H9 (cell line): ENCODE data around the gene SPSB4. TPM values are rescaled to one million over a fixed set of nuclear protein-coding genes. Genes with fewer than 3 reads are reported as not detected.
A peak's percentile ranks its signal among the peaks of the same experiment; 100 is the strongest.

Experiments
- DNase-seq: peaks from one replicate; pipeline ENCODE4 v3.0.0-alpha.2; 2017
- H2AFZ ChIP-seq: one replicate; pipeline ENCODE4 v1.6.1; 2013; ENCODE audit warnings: mild to moderate bottlenecking, low read length, control low read depth, moderate library complexity
- H2AK5ac ChIP-seq: 2 replicates; pipeline ENCODE4 v1.6.1; 2013; ENCODE audit warnings: low read length, control low read depth, mixed read lengths; ENCODE audit not compliant: insufficient read length
- H2BK120ac ChIP-seq: one replicate; pipeline ENCODE4 v1.6.1; 2013; ENCODE audit warnings: low read depth, mild to moderate bottlenecking, low read length, control low read depth, inconsistent platforms; ENCODE audit not compliant: poor library complexity, severe bottlenecking
- H2BK12ac ChIP-seq: 2 replicates; pipeline ENCODE4 v1.6.1; 2013; ENCODE audit warnings: low read length, control low read depth, mixed read lengths, low read depth; ENCODE audit not compliant: insufficient read length
- H2BK15ac ChIP-seq: 2 replicates; pipeline ENCODE4 v1.6.1; 2013; ENCODE audit warnings: low read depth, low read length, control low read depth
- H2BK20ac ChIP-seq: one replicate; pipeline ENCODE4 v1.6.1; 2013; ENCODE audit warnings: low read depth, mild to moderate bottlenecking, low read length, control low read depth, inconsistent platforms; ENCODE audit not compliant: poor library complexity, severe bottlenecking
- H2BK5ac ChIP-seq: 2 replicates; pipeline ENCODE4 v1.6.1; 2013; ENCODE audit warnings: low read length, control low read depth, mixed read lengths; ENCODE audit not compliant: insufficient read length
- H3K14ac ChIP-seq: 2 replicates; pipeline ENCODE4 v1.6.1; 2013; ENCODE audit warnings: low read length, control low read depth; ENCODE audit not compliant: insufficient read depth
- H3K18ac ChIP-seq: 2 replicates; pipeline ENCODE4 v1.6.1; 2013; ENCODE audit warnings: low read depth, mild to moderate bottlenecking, mixed read lengths, low read length, control low read depth; ENCODE audit not compliant: insufficient read length
- H3K23ac ChIP-seq: 2 replicates; pipeline ENCODE4 v1.6.1; 2013; ENCODE audit warnings: low read length, control low read depth, mixed read lengths, low read depth; ENCODE audit not compliant: insufficient read length
- H3K23me2 ChIP-seq: 2 replicates; pipeline ENCODE4 v1.6.1; 2013; ENCODE audit warnings: low read depth, mild to moderate bottlenecking, mixed read lengths, low read length, control low read depth; ENCODE audit not compliant: insufficient read length, poor library complexity, severe bottlenecking
- H3K27ac ChIP-seq: 2 replicates; pipeline ENCODE4 v1.5.1; 2013; ENCODE audit warnings: low read length, control low read depth, mixed read lengths, low read depth; ENCODE audit not compliant: insufficient read length
- H3K27me3 ChIP-seq: 2 replicates; pipeline ENCODE4 v1.6.1; 2013; ENCODE audit warnings: low read length, control low read depth, inconsistent platforms; ENCODE audit not compliant: insufficient read depth
- H3K4ac ChIP-seq: 2 replicates; pipeline ENCODE4 v1.6.1; 2013; ENCODE audit warnings: low read depth, mild to moderate bottlenecking, control low read depth, inconsistent platforms, low read length, moderate library complexity
- H3K4me1 ChIP-seq: 2 replicates; pipeline ENCODE4 v1.6.1; 2013; ENCODE audit warnings: low read length, control low read depth, inconsistent platforms; ENCODE audit not compliant: insufficient read depth
- H3K4me2 ChIP-seq: 2 replicates; pipeline ENCODE4 v1.6.1; 2013; ENCODE audit warnings: low read length, control low read depth, mixed read lengths; ENCODE audit not compliant: insufficient read length, insufficient read depth
- H3K56ac ChIP-seq: 2 replicates; pipeline ENCODE4 v1.6.1; 2013; ENCODE audit warnings: low read depth, mild to moderate bottlenecking, mixed read lengths, low read length, control low read depth; ENCODE audit not compliant: insufficient read length
- H3K79me1 ChIP-seq: 2 replicates; pipeline ENCODE4 v1.6.1; 2013; ENCODE audit warnings: low read depth, mild to moderate bottlenecking, moderate library complexity, low read length, control low read depth, inconsistent platforms; ENCODE audit not compliant: insufficient read depth, poor library complexity, severe bottlenecking
- H3K79me2 ChIP-seq: 2 replicates; pipeline ENCODE4 v1.6.1; 2013; ENCODE audit warnings: low read length, control low read depth, inconsistent platforms; ENCODE audit not compliant: insufficient read depth
- H3K9ac ChIP-seq: 2 replicates; pipeline ENCODE4 v1.6.1; 2013; ENCODE audit warnings: low read length, control low read depth, mixed read lengths; ENCODE audit not compliant: insufficient read length; ENCODE audit errors: extremely low read depth
- H3K9me3 ChIP-seq: one replicate; pipeline ENCODE4 v1.6.1; 2013; ENCODE audit warnings: low read depth, low read length, inconsistent platforms; ENCODE audit not compliant: control insufficient read depth
- H3T11ph ChIP-seq: one replicate; pipeline ENCODE4 v1.6.1; 2013; ENCODE audit warnings: mild to moderate bottlenecking, low read length, control low read depth, inconsistent platforms
- H4K20me1 ChIP-seq: one replicate; pipeline ENCODE4 v1.6.1; 2013; ENCODE audit not compliant: control insufficient read depth, insufficient read length, insufficient read depth
- H4K5ac ChIP-seq: 2 replicates; pipeline ENCODE4 v1.6.1; 2013; ENCODE audit warnings: low read depth, mild to moderate bottlenecking, mixed read lengths, low read length, control low read depth; ENCODE audit not compliant: insufficient read length
- H4K8ac ChIP-seq: replicated peaks from 2 replicates; pipeline ENCODE4 v1.6.1; 2013; ENCODE audit warnings: low read length, control low read depth, mixed read lengths, low read depth; ENCODE audit not compliant: insufficient read length
- H4K91ac ChIP-seq: 2 replicates; pipeline ENCODE4 v1.6.1; 2013; ENCODE audit warnings: low read depth, mild to moderate bottlenecking, moderate library complexity, mixed read lengths, low read length, control low read depth; ENCODE audit not compliant: insufficient read length
- H3K27ac Mint-ChIP-seq, 3 experiments: 2 replicates in 2 of 3; 3 replicates in 1 of 3; pipeline ENCODE4 v1.8.0; 2020 to 2021; ENCODE audit warnings: mixed read lengths in 3 of 3, mild to moderate bottlenecking in 1 of 3, moderate library complexity in 1 of 3
- H3K27me3 Mint-ChIP-seq: 2 replicates; pipeline ENCODE4 v1.8.0; 2021; ENCODE audit warnings: low read depth, mild to moderate bottlenecking, moderate library complexity, mixed read lengths
- H3K36me3 Mint-ChIP-seq, 3 experiments: 2 replicates in 2 of 3; 3 replicates in 1 of 3; pipeline ENCODE4 v1.8.0; 2020 to 2021; ENCODE audit warnings: low read depth in 3 of 3, mixed read lengths in 3 of 3; ENCODE audit not compliant: insufficient read depth in 1 of 3
- H3K4me1 Mint-ChIP-seq, 2 experiments: 2 replicates each; pipeline ENCODE4 v1.8.0; 2020; ENCODE audit warnings: mixed read lengths in 2 of 2
- H3K4me3 Mint-ChIP-seq, 2 experiments: 2 replicates in 1 of 2; 3 replicates in 1 of 2; pipeline ENCODE4 v1.8.0; 2020 to 2021; ENCODE audit warnings: mild to moderate bottlenecking in 2 of 2, mixed read lengths in 2 of 2, moderate library complexity in 1 of 2
- H3K9me3 Mint-ChIP-seq, 2 experiments: 2 replicates in 1 of 2; 3 replicates in 1 of 2; pipeline ENCODE4 v1.8.0; 2020; ENCODE audit warnings: mild to moderate bottlenecking in 2 of 2, mixed read lengths in 2 of 2, moderate library complexity in 1 of 2
- CTCF ChIP-seq: fragments of 200-600 bp; sonication (generic); conservative IDR thresholded peaks from 3 replicates; pipeline ENCODE4 v1.8.0; 2021; ENCODE audit warnings: antibody characterized with exemption, mild to moderate bottlenecking
- WGBS: extraction: QIAGEN DNeasy Blood & Tissue Kit; methylation state at CpG from one replicate; pipeline ENCODE4 v1.1.7; 2013; ENCODE audit warnings: missing lambda C conversion rate, low lambda C conversion rate, mixed read lengths; ENCODE audit not compliant: insufficient read length; ENCODE audit errors: extremely low coverage; 5-methylcytosine and 5-hydroxymethylcytosine counted together
- total RNA-seq: library from RNA; stranded (reverse); gene quantifications from 2 replicates; pipeline ENCODE4 v1.2.1, GENCODE V29; 2021

The SPSB4 gene
- total RNA-seq, 1 experiment from 2014 or later: 6.2 TPM

DNA sequence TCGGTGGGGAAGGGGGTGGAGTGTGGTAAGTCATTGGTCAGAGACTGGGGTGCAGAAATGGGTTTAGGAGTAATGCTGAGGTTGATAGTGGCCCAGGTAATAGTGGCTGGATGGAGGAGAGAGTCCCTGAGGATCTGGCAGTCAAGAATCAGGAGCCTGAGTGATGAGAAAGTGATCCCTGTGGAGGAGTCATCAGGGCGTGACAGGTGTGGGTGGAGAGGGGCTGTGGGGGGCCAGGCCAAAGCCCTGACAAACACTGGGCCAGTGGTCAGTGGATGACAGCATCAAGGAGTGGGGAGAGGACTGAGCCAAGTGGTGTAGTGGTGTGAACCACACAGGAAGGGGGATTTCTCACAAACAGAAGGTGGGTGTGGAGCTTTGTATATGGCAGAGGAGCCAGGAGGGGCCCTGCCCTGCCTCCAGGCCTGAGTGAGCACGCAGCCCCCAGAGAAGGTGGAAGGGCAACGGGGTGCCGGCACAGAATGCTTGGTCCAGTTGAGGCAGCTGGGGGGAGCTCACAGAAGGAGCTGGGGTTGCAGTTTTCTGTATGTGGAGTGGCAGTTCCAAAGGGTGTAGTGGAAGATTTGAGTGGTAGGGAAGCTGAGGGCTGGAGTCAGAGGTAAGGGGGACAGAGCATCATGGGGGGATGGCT lies 77.1 kb downstream of the SPSB4 start:
- Mint-ChIP-seq H3K27ac (peak overlapping the region in 1 of 3 experiments; percentile 23; a peak in 2 of 7 replicates), H3K4me3 (no peak overlapping the region), H3K9me3 (peaks cover 6% of the 10 kb centered on the region in 2 experiments; a peak in 3 of 5 replicates), H3K36me3 (peaks cover 0 to 4% (median 0%) of the 10 kb centered on the region in 3 experiments; a peak in 2 of 7 replicates), H3K4me1 (peaks cover 0 to 3% of the 10 kb centered on the region in 2 experiments; a peak in 3 of 4 replicates), H3K27me3 (no peaks in the 10 kb centered on the region; the same call in none of the 2 replicates)
- Histone ChIP-seq H2BK5ac (no peak overlapping the region), H3K27me3 (no peaks in the 10 kb centered on the region), H3K18ac (no peak overlapping the region), H2BK12ac (no peak overlapping the region), H3K23ac (no peak overlapping the region), H2BK120ac (no peak overlapping the region), H2BK15ac (no peak overlapping the region), H3K56ac (no peak overlapping the region), H4K8ac (no peak overlapping the region), H3K4me1 (no peaks in the 10 kb centered on the region), H2AK5ac (no peak overlapping the region), H3K9ac (no peak overlapping the region), H2AFZ (no peak overlapping the region), H3K4ac (no peak overlapping the region), H3K27ac (no peak overlapping the region), H4K20me1 (no peaks in the 10 kb centered on the region), H3K14ac (no peak overlapping the region), H2BK20ac (no peak overlapping the region), H3K4me2 (no peak overlapping the region), H3K79me1 (no peaks in the 10 kb centered on the region), H3K23me2 (peaks cover 3% of the 10 kb centered on the region), H4K91ac (no peak overlapping the region), H3K9me3 (no peaks in the 10 kb centered on the region), H4K5ac (no peak overlapping the region), H3T11ph (no peak overlapping the region), H3K79me2 (no peaks in the 10 kb centered on the region)
- TF ChIP-seq CTCF: no peak
- no peak for DNase-seq
- WGBS: no CpG with 5 or more reads among the region's 5 CpGs
